Mammary epithelial cell (primary cell): ENCODE data around the gene MYO5A.

Source experiments
- CTCF ChIP-seq, 2 donors: IDR thresholded peaks in 1 of 2; conservative IDR thresholded peaks in 1 of 2; 2 replicates each; pipeline ENCODE4 v1.5.1; 2011 to 2012; ENCODE audit warnings: inconsistent platforms in 2 of 2, low read length in 2 of 2, mild to moderate bottlenecking in 2 of 2, control low read depth in 1 of 2, low read depth in 1 of 2; ENCODE audit not compliant: insufficient read depth in 1 of 2; ENCODE audit errors: extremely low read depth in 1 of 2
- EZH2 ChIP-seq: IDR thresholded peaks from 2 replicates; pipeline ENCODE4 v1.6.1; 2012; ENCODE audit warnings: low read length, inconsistent platforms, borderline replicate concordance

- TF ChIP-seq CTCF (conservative IDR thresholded peaks at IDR 0.05 in 1 of 2, IDR thresholded peaks at IDR 0.05 in 1 of 2; ENCODE audit: extremely low read depth in 1 of 2, insufficient read depth in 1 of 2, low read depth in 1 of 2, low read length in 2 of 2) (no peak), EZH2 (no peak)
Measured at GRCh38 chr15:52348056-52348745, 180.5 kb downstream of the MYO5A start.
